Large intestine (tissue), 12 donors: ENCODE data around the gene AJUBA. TPM values are rescaled to one million over a fixed set of nuclear protein-coding genes. Genes with fewer than 3 reads are reported as not detected.

ENCODE experiments used
- DNase-seq, 2 donors: peaks; one replicate each; pipeline versions ENCODE4 v3.0.0 to v3.0.0-alpha.2; 2013
- H3K27ac ChIP-seq: one replicate; pipeline ENCODE4 v1.5.1; 2013; ENCODE audit warnings: low read length
- H3K27me3 ChIP-seq: 2 replicates; pipeline ENCODE4 v1.6.1; 2013; ENCODE audit warnings: low read length; ENCODE audit not compliant: control insufficient read depth, insufficient read depth
- H3K36me3 ChIP-seq: 2 replicates; pipeline ENCODE4 v1.6.1; 2013; ENCODE audit warnings: low read length; ENCODE audit not compliant: control insufficient read depth, insufficient read depth
- H3K4me1 ChIP-seq: one replicate; pipeline ENCODE4 v1.6.1; 2013; ENCODE audit warnings: low read length; ENCODE audit not compliant: control insufficient read depth, insufficient read depth
- H3K4me3 ChIP-seq: one replicate; pipeline ENCODE4 v1.5.1; 2013; ENCODE audit warnings: low read length
- H3K9me3 ChIP-seq: one replicate; pipeline ENCODE4 v1.6.1; 2013; ENCODE audit warnings: mild to moderate bottlenecking, low read depth, low read length, moderate library complexity; ENCODE audit not compliant: control insufficient read depth
- WGBS: methylation state at CpG from one replicate; pipeline ENCODE4 v1.1.5; 2013; ENCODE audit warnings: low lambda C conversion rate; ENCODE audit not compliant: insufficient coverage; 5-methylcytosine and 5-hydroxymethylcytosine counted together
- long read RNA-seq, 11 donors: transcript quantifications; one replicate each; lab custom pipeline, GENCODE V29; 2026
- polyA plus RNA-seq: library from polyadenylated mRNA; unstranded; fragments of 120-200 nt; gene quantifications from one replicate; pipeline ENCODE4 v1.2.1, GENCODE V29; 2013

AJUBA gene
- 22.0 TPM for polyA plus RNA-seq
- long read RNA-seq, donor 1, full-length matches to known transcripts = 3 of 3 reads
- long read RNA-seq, donor 1, partial matches to known transcripts = 0 of 3 reads
- long read RNA-seq, donor 1, other reads (novel, unspliced or antisense) = 0 of 3 reads
- long read RNA-seq, donor 2, full-length matches to known transcripts = 4 of 4 reads
- long read RNA-seq, donor 2, partial matches to known transcripts = 0 of 4 reads
- long read RNA-seq, donor 2, other reads (novel, unspliced or antisense) = 0 of 4 reads
- long read RNA-seq, donor 3 = 0 reads
- long read RNA-seq, donor 4 = 0 reads
- long read RNA-seq, donor 5, full-length matches to known transcripts = 2 of 2 reads
- long read RNA-seq, donor 5, partial matches to known transcripts = 0 of 2 reads
- long read RNA-seq, donor 5, other reads (novel, unspliced or antisense) = 0 of 2 reads
- long read RNA-seq, donor 6, full-length matches to known transcripts = 9 of 9 reads
- long read RNA-seq, donor 6, partial matches to known transcripts = 0 of 9 reads
- long read RNA-seq, donor 6, other reads (novel, unspliced or antisense) = 0 of 9 reads
- long read RNA-seq, donor 7 = 0 reads
- long read RNA-seq, donor 8, full-length matches to known transcripts = 1 of 1 reads
- long read RNA-seq, donor 8, partial matches to known transcripts = 0 of 1 reads
- long read RNA-seq, donor 8, other reads (novel, unspliced or antisense) = 0 of 1 reads
- long read RNA-seq, donor 9, partial matches to known transcripts = 0 of 2 reads
- long read RNA-seq, donor 9, other reads (novel, unspliced or antisense) = 0 of 2 reads
- long read RNA-seq, donor 10, full-length matches to known transcripts = 2 of 2 reads
- long read RNA-seq, donor 10, partial matches to known transcripts = 0 of 2 reads
- long read RNA-seq, donor 10, other reads (novel, unspliced or antisense) = 0 of 2 reads
- long read RNA-seq, donor 11, full-length matches to known transcripts = 4 of 4 reads
- long read RNA-seq, donor 11, partial matches to known transcripts = 0 of 4 reads
- long read RNA-seq, donor 11, other reads (novel, unspliced or antisense) = 0 of 4 reads

GRCh38 chr14:22982477-22983245, at the start of gene AJUBA:
Gene AJUBA (minus strand): TSS chr14:22982551. CDS start chr14:22982266, 285 bp downstream.
- peaks cover 15% of the 10 kb centered on the region for H3K27me3 ChIP-seq
- no peaks in the 10 kb centered on the region for H3K9me3 ChIP-seq
- peak within 1 kb of the TSS; percentile 70 for H3K27ac ChIP-seq
- DNase-seq = peak; percentile 77 to 94
- 0% methylated on average over 5 of the region's 48 CpGs for WGBS
- peaks cover 5% of the 10 kb centered on the region for H3K36me3 ChIP-seq
- H3K4me1 ChIP-seq = peaks cover 24% of the 10 kb centered on the region
- peak within 1 kb of the TSS; percentile 92 for H3K4me3 ChIP-seq

DNA sequence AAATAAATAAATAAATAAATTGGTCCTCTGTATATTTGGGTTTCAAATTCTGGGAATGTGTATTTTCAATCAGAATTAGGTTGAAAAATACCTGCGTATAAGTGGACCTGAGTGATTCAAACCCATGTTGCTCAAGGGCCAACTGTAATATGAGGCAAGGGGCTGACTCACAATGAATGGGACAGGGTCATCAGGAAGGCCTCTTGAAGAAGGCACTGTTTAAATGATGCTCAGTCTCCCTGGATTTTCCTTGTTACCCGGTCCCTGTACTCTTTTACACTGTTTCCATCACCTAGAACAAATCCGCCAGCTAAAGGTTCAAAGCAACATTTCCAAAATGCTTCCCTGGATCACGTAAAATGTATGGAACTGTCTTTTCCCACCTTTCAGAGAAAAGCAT, 48.6 kb upstream of the AJUBA start:
- H3K4me3 ChIP-seq = no peak overlapping the region
- no peaks in the 10 kb centered on the region for H3K27me3 ChIP-seq
- no peak overlapping the region for H3K27ac ChIP-seq
- H3K36me3 ChIP-seq = peaks cover 47% of the 10 kb centered on the region
- 96% methylated on average over 3 of the region's 4 CpGs for WGBS
- DNase-seq = no peak
- H3K9me3 ChIP-seq = no peaks in the 10 kb centered on the region
- H3K4me1 ChIP-seq = peaks cover 10% of the 10 kb centered on the region

DNA sequence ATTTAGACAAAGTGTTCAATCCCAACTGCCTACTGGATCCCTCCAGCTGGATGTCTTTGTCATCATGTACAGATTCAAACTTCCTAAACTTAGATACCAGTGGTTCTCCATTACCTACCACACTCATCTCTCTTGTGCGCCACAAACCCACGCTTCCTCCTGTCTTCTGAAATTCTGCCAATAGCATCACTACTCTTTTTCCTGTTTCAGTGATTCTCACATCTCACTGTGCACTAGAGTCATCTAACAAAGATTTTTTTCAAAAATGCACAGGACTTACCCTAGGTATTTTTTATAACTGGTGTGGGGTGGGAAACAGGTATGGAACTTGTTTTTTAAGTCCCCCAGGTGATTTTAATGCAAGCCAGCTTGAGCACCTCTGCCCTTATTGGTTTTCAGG, 46.4 kb upstream of the AJUBA start:
- Histone ChIP-seq H3K36me3 (peaks cover 50% of the 10 kb centered on the region), H3K27ac (no peak overlapping the region), H3K27me3 (no peaks in the 10 kb centered on the region), H3K9me3 (no peaks in the 10 kb centered on the region), H3K4me3 (no peak overlapping the region), H3K4me1 (peaks cover 19% of the 10 kb centered on the region)
- 80% methylated on average over 1 of the region's 2 CpGs for WGBS
- DNase-seq = no peak

DNA sequence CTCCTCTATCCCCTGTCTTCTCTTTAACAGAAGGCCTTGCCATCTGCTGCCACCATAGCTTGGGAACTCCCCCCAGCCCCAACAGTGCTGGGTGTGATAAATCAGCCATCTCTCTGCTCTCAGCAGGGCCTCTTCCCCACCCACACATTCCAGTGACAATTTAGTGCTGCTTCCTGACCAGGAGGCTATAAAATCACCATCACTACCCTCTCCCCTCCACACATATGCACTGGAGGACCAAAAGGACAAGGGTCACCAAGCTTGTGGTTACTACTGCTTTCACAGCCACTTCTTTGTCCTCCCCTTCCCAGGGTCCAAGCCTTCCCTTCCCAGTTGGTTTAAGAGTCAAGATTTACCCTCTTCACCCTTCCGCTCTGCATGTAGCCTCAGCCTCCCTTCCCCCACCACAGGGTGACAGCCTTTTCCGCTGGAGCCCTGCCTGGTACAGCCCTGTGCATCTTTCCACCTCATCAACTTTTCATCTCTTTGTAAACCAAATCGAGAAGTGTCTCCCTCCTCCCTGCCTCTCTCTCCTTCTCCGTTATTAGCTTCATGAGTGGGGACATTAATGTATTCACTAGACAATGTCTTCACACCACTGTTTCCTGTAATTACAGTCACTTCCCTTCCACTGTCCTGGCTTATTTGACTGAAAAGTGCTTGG, 42.9 kb upstream of the AJUBA start:
- WGBS = no CpG with 5 or more reads among the region's 4 CpGs
- no peaks in the 10 kb centered on the region for H3K9me3 ChIP-seq
- no peaks in the 10 kb centered on the region for H3K27me3 ChIP-seq
- H3K36me3 ChIP-seq = peaks cover 21% of the 10 kb centered on the region
- peak; percentile 40 to 70 for DNase-seq
- peaks cover 12% of the 10 kb centered on the region for H3K4me1 ChIP-seq
- no peak overlapping the region for H3K4me3 ChIP-seq
- peak overlapping the region; percentile 42 for H3K27ac ChIP-seq

GRCh38 chr14:23024612-23025075, 42.3 kb upstream of the AJUBA start:
- Histone ChIP-seq H3K4me3 (no peak overlapping the region), H3K9me3 (no peaks in the 10 kb centered on the region), H3K27me3 (no peaks in the 10 kb centered on the region), H3K36me3 (peaks cover 21% of the 10 kb centered on the region), H3K4me1 (peaks cover 12% of the 10 kb centered on the region), H3K27ac (no peak overlapping the region)
- no CpG with 5 or more reads among the region's 7 CpGs for WGBS
- DNase-seq = no peak

DNA sequence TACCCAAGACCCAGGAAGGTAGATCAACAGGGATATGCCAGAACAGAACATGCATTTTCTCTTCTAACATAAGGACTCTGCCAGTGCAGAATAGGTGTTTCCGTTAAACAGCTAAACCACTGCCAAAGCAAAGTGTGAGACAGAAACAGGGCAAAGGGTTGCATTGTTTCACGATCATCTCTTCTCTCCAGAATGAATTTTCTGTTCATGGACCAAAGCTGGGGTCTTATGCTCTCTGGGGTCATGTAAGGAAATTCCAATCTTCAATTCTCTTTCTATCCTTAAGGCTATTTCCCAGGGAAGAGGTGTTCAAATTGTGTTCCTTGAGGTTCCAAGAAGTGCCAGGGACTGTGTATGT, 41.4 kb upstream of the AJUBA start:
- H3K27me3 ChIP-seq = no peaks in the 10 kb centered on the region
- no peak overlapping the region for H3K4me3 ChIP-seq
- no peaks in the 10 kb centered on the region for H3K9me3 ChIP-seq
- H3K27ac ChIP-seq = no peak overlapping the region
- H3K4me1 ChIP-seq = peaks cover 12% of the 10 kb centered on the region
- no peak for DNase-seq
- WGBS = no CpG with 5 or more reads among the region's 2 CpGs
- H3K36me3 ChIP-seq = peaks cover 16% of the 10 kb centered on the region

- H3K9me3 ChIP-seq = no peaks in the 10 kb centered on the region
- H3K36me3 ChIP-seq = peaks cover 12% of the 10 kb centered on the region
- no peaks in the 10 kb centered on the region for H3K27me3 ChIP-seq
- DNase-seq = no peak
- WGBS = 67% methylated on average over 2 of the region's 8 CpGs
- peaks cover 12% of the 10 kb centered on the region for H3K4me1 ChIP-seq
- no peak overlapping the region for H3K4me3 ChIP-seq
- no peak overlapping the region for H3K27ac ChIP-seq
Measured at GRCh38 chr14:23023022-23023794, 40.9 kb upstream of the AJUBA start.

GRCh38 chr14:23021889-23022442, 39.6 kb upstream of the AJUBA start:
- no peak overlapping the region for H3K27ac ChIP-seq
- DNase-seq = no peak
- WGBS = 89% methylated on average over 4 of the region's 7 CpGs

GRCh38 chr14:23021434-23021833, 39.1 kb upstream of the AJUBA start:
- H3K27me3 ChIP-seq = no peaks in the 10 kb centered on the region
- no peaks in the 10 kb centered on the region for H3K9me3 ChIP-seq
- 67% methylated on average over 1 of the region's 9 CpGs for WGBS
- DNase-seq = no peak
- H3K4me1 ChIP-seq = peaks cover 12% of the 10 kb centered on the region
- H3K36me3 ChIP-seq = peaks cover 8% of the 10 kb centered on the region
- H3K4me3 ChIP-seq = no peak overlapping the region
- no peak overlapping the region for H3K27ac ChIP-seq

More at GRCh38 chr14:23021889-23022442, 39.6 kb upstream of the AJUBA start:
- no peaks in the 10 kb centered on the region for H3K27me3 ChIP-seq
- no peak overlapping the region for H3K4me3 ChIP-seq
- peaks cover 9% of the 10 kb centered on the region for H3K36me3 ChIP-seq
- peaks cover 12% of the 10 kb centered on the region for H3K4me1 ChIP-seq
- H3K9me3 ChIP-seq = no peaks in the 10 kb centered on the region
